ENCODE data around the gene PRKCA.

DNA sequence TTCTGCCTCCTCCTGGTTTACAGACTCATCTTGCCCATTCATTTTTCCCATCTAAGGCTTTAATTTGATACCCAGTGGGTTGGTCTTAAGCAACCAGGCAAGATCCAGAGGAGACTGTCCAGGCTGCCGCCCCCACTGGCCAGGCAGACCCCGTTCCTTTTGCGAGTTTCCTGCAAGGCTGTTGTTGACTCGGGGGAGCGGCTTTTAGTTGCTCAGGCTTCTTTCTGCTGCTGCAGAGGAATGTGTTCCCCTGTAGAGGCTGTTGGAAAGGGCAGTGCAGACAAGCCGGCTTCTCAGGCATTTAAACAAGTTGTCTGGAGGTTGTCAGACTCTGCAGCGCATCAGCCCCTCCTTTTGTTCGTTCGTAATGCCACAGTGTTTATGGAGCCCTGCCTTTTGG is 231.2 kb downstream of the PRKCA start:
- TF ChIP-seq, protein P1, sequence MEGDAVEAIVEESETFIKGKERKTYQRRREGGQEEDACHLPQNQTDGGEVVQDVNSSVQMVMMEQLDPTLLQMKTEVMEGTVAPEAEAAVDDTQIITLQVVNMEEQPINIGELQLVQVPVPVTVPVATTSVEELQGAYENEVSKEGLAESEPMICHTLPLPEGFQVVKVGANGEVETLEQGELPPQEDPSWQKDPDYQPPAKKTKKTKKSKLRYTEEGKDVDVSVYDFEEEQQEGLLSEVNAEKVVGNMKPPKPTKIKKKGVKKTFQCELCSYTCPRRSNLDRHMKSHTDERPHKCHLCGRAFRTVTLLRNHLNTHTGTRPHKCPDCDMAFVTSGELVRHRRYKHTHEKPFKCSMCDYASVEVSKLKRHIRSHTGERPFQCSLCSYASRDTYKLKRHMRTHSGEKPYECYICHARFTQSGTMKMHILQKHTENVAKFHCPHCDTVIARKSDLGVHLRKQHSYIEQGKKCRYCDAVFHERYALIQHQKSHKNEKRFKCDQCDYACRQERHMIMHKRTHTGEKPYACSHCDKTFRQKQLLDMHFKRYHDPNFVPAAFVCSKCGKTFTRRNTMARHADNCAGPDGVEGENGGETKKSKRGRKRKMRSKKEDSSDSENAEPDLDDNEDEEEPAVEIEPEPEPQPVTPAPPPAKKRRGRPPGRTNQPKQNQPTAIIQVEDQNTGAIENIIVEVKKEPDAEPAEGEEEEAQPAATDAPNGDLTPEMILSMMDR (IDR thresholded peaks at IDR 0.05), result no peak
- TF ChIP-seq SREBF2 (IDR thresholded peaks at IDR 0.05) (no peak), HEYL (CRISPR knock-in tag; IDR thresholded peaks at IDR 0.05) (no peak), EP300 (IDR thresholded peaks at IDR 0.05) (no peak), RFX5 (IDR thresholded peaks at IDR 0.05) (no peak), HOXA7 (CRISPR knock-in tag; IDR thresholded peaks at IDR 0.05) (no peak)
